Smooth muscle cell (in vitro differentiated cells): ENCODE data around the gene ORMDL2. TPM values are rescaled to one million over a fixed set of nuclear protein-coding genes. Genes with fewer than 3 reads are reported as not detected.

Source experiments
- polyA plus RNA-seq: library from polyadenylated mRNA; unstranded; fragments of >200 nt; fragmentation: Nextera tagmentation; extraction: Ambion mirVana; gene quantifications from 2 replicates; pipeline ENCODE4 v1.2.1, GENCODE V29; 2016
- total RNA-seq: library from RNA; depleted of rRNA; stranded (reverse); fragments of >200 nt; gene quantifications from 2 replicates; pipeline ENCODE4 v1.2.3, GENCODE V29; 2014

ORMDL2 gene
- total and polyA plus RNA-seq, 2 experiments from 2014 or later, result 32.5 to 79.5 TPM

Other genes with a start within 250 kb of the ORMDL2 start
- not detected in 2 replicates for gene OR2AP1, start 245.6 kb upstream of the ORMDL2 start, total RNA-seq
- not detected in 2 replicates for gene OR2AP1, start 245.6 kb upstream of the ORMDL2 start, polyA plus RNA-seq
- not detected in 2 replicates for gene OR10P1, start 181.1 kb upstream of the ORMDL2 start, total RNA-seq
- gene OR10P1, start 181.1 kb upstream of the ORMDL2 start, polyA plus RNA-seq, result not detected in 2 replicates
- gene ITGA7, start 110.1 kb upstream of the ORMDL2 start, total RNA-seq, result 0.90 and 1.3 TPM in 2 replicates
- gene ITGA7, start 110.1 kb upstream of the ORMDL2 start, polyA plus RNA-seq, result 1.1 and 1.6 TPM in 2 replicates
- gene BLOC1S1, start 102.0 kb upstream of the ORMDL2 start, total RNA-seq, result 107 and 146 TPM in 2 replicates
- gene BLOC1S1, start 102.0 kb upstream of the ORMDL2 start, polyA plus RNA-seq, result 142 and 150 TPM in 2 replicates
- gene RDH5, start 97.6 kb upstream of the ORMDL2 start, total RNA-seq, result 3.0 TPM in 1 of 2 replicates, not detected in the other
- gene RDH5, start 97.6 kb upstream of the ORMDL2 start, polyA plus RNA-seq, result 3.7 and 9.2 TPM in 2 replicates
- 1,095 and 1,107 TPM in 2 replicates for gene CD63, start 89.0 kb upstream of the ORMDL2 start, total RNA-seq
- gene CD63, start 89.0 kb upstream of the ORMDL2 start, polyA plus RNA-seq, result 2,224 and 2,317 TPM in 2 replicates
- 2.8 and 3.5 TPM in 2 replicates for gene GDF11, start 74.9 kb upstream of the ORMDL2 start, total RNA-seq
- 2.3 and 2.6 TPM in 2 replicates for gene GDF11, start 74.9 kb upstream of the ORMDL2 start, polyA plus RNA-seq
- gene SARNP, start 317 bp upstream of the ORMDL2 start, total RNA-seq, result 124 and 169 TPM in 2 replicates
- 128 and 139 TPM in 2 replicates for gene SARNP, start 317 bp upstream of the ORMDL2 start, polyA plus RNA-seq
- gene DNAJC14, start 11.5 kb downstream of the ORMDL2 start, total RNA-seq, result 25.2 and 32.6 TPM in 2 replicates
- gene DNAJC14, start 11.5 kb downstream of the ORMDL2 start, polyA plus RNA-seq, result 22.1 and 22.4 TPM in 2 replicates
- 14.9 and 17.6 TPM in 2 replicates for gene MMP19, start 24.9 kb downstream of the ORMDL2 start, total RNA-seq
- 15.6 and 18.2 TPM in 2 replicates for gene MMP19, start 24.9 kb downstream of the ORMDL2 start, polyA plus RNA-seq
- gene PYM1, start 109.9 kb downstream of the ORMDL2 start, total RNA-seq, result 28.6 and 36.0 TPM in 2 replicates
- gene PYM1, start 109.9 kb downstream of the ORMDL2 start, polyA plus RNA-seq, result 48.2 and 51.2 TPM in 2 replicates
- 86.0 and 87.1 TPM in 2 replicates for gene DGKA, start 113.1 kb downstream of the ORMDL2 start, total RNA-seq
- 66.3 and 125 TPM in 2 replicates for gene DGKA, start 113.1 kb downstream of the ORMDL2 start, polyA plus RNA-seq
- 1.8 and 4.7 TPM in 2 replicates for gene PMEL, start 148.0 kb downstream of the ORMDL2 start, total RNA-seq
- gene PMEL, start 148.0 kb downstream of the ORMDL2 start, polyA plus RNA-seq, result 1.4 and 1.9 TPM in 2 replicates
- gene CDK2, start 148.8 kb downstream of the ORMDL2 start, total RNA-seq, result 36.5 and 37.5 TPM in 2 replicates
- gene CDK2, start 148.8 kb downstream of the ORMDL2 start, polyA plus RNA-seq, result 25.8 and 33.3 TPM in 2 replicates
- 77.2 and 90.4 TPM in 2 replicates for gene RAB5B, start 156.0 kb downstream of the ORMDL2 start, total RNA-seq
- 81.9 and 93.4 TPM in 2 replicates for gene RAB5B, start 156.0 kb downstream of the ORMDL2 start, polyA plus RNA-seq
- 9.8 and 19.1 TPM in 2 replicates for gene SUOX, start 179.2 kb downstream of the ORMDL2 start, total RNA-seq
- 12.8 and 13.8 TPM in 2 replicates for gene SUOX, start 179.2 kb downstream of the ORMDL2 start, polyA plus RNA-seq
- 3.9 and 4.2 TPM in 2 replicates for gene IKZF4, start 203.0 kb downstream of the ORMDL2 start, total RNA-seq
- 5.4 and 6.8 TPM in 2 replicates for gene IKZF4, start 203.0 kb downstream of the ORMDL2 start, polyA plus RNA-seq
- gene RPS26, start 223.9 kb downstream of the ORMDL2 start, total RNA-seq, result 731 and 845 TPM in 2 replicates
- 282 and 323 TPM in 2 replicates for gene RPS26, start 223.9 kb downstream of the ORMDL2 start, polyA plus RNA-seq